Measurements from ENCODE around the gene ZNF429.

ZNF429 gene

DNA sequence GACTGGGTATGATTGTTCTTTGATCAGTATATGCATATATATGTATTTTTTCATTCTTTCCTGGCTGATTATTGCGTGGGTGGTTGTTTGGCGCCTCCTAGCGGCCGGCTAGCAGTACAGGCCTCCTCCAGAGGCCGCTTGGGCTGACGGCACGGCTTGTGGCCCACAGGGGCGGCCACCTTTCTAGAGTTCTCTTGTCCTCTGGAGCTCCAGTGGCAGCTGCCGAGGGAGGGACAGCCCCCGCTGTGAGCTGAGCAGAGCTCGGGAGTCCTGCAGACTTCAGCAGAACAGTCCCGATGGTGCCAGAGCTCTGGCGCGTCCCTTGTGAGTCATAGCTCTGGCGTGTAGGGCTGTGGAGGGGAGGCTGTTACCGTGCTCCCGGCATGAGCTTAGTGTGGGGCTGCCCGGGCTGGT, 22.5 kb upstream of the ZNF429 start:
- Histone ChIP-seq H3K4me3 (no peak overlapping the region), H3K27ac (no peak overlapping the region), H3K36me3 (ENCODE audit: insufficient read depth, low read length) (no peaks in the 10 kb centered on the region), H3K9me3 (ENCODE audit: low read depth, low read length) (no peaks in the 10 kb centered on the region), H3K9ac (ENCODE audit: insufficient read length) (no peak overlapping the region)
- DNase-seq (ENCODE audit: low read depth, low spot score), result no peak
- no peak for TF ChIP-seq POLR2AphosphoS5 (IDR thresholded peaks at IDR 0.05; ENCODE audit: borderline replicate concordance, low read depth, low read length)
- TF ChIP-seq EZH2 (IDR thresholded peaks at IDR 0.05), result no peak
- TF ChIP-seq FOXP2 (optimal IDR thresholded peaks at IDR 0.05; ENCODE audit: control extremely low read depth, extremely low read length, insufficient read depth), result no peak

DNA sequence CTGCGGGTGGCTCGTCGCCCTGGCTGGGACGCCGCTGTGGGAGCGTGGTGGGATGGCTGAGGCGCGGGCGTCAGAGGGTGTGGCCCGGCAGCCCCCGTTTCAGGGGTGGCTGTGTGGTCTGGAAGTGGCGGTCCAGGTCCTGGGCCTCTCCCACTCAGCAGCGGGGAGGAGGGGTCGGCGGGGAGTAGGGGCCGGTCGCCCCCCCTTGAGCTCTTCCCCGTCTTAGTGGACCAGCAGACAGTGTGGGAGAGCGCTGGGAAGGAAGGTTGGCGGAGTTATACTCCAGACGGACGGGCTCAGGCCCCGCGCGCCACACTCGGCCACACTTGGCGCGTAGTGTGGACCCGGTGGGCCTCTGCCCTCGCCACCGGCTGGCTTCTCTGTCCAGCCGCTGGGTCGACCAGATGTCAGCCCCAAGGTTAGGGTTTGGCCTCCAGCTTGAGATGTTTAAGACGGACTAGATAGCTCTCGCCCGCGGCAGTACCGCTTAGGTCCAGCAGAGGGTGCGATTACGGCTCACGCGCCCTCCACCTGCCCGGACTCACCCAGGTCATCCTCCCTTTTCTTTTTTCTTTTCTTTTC, 21.7 kb upstream of the ZNF429 start:
- Histone ChIP-seq H3K9ac (ENCODE audit: insufficient read length) (no peak overlapping the region), H3K36me3 (ENCODE audit: insufficient read depth, low read length) (no peaks in the 10 kb centered on the region), H3K9me3 (ENCODE audit: low read depth, low read length) (no peaks in the 10 kb centered on the region), H3K27ac (no peak overlapping the region), H3K4me3 (no peak overlapping the region)
- no peak for DNase-seq (ENCODE audit: low read depth, low spot score)
- TF ChIP-seq EZH2 (IDR thresholded peaks at IDR 0.05) (no peak), POLR2AphosphoS5 (IDR thresholded peaks at IDR 0.05; ENCODE audit: borderline replicate concordance, low read depth, low read length) (no peak), FOXP2 (optimal IDR thresholded peaks at IDR 0.05; ENCODE audit: control extremely low read depth, extremely low read length, insufficient read depth) (no peak)

DNA sequence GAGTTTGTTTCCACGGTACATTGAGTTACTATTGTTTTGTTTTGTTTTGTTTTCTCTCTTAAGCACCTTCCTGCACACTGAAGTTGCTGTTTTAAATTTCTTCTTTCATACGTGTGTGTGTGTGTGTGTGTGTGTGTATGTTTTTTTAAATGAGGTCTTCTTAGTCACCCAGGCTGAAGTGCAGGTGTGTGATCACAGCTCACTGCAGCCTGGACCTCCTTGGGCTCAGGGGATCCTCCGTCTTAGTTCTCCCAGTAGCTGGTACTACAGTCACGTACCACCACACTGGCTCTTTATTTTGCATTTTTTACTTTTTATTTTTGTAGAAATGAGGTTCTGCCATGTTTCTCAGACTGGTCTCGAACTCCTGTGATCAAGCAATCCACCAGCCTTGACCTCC, 20.8 kb upstream of the ZNF429 start:
- Histone ChIP-seq H3K9ac (ENCODE audit: insufficient read length) (no peak overlapping the region), H3K9me3 (ENCODE audit: low read depth, low read length) (no peaks in the 10 kb centered on the region), H3K27ac (no peak overlapping the region), H3K4me3 (no peak overlapping the region), H3K36me3 (ENCODE audit: insufficient read depth, low read length) (no peaks in the 10 kb centered on the region)
- no peak for DNase-seq (ENCODE audit: low read depth, low spot score)
- TF ChIP-seq FOXP2 (optimal IDR thresholded peaks at IDR 0.05; ENCODE audit: control extremely low read depth, extremely low read length, insufficient read depth) (no peak), POLR2AphosphoS5 (IDR thresholded peaks at IDR 0.05; ENCODE audit: borderline replicate concordance, low read depth, low read length) (no peak), EZH2 (IDR thresholded peaks at IDR 0.05) (no peak)

DNA sequence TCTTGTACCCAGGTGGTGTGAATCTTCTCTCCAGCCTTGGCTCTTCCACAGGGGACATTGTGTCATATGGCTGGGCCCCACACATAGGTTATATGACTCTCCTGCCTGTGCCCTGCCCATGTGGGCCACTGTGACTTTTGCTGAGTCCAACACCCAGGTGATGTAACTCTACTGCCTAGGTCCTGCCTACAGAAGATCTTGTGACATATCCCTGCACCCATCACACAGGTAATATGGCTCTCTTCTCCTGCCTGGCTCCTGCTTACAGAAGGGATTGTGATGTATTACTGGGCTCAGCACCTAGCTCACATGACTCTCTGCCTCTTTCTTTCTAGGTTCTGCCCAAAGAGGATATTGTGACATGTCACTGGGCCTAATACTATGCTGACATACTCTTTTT, 19.5 kb upstream of the ZNF429 start:
- Histone ChIP-seq H3K9me3 (ENCODE audit: low read depth, low read length) (no peaks in the 10 kb centered on the region), H3K36me3 (ENCODE audit: insufficient read depth, low read length) (no peaks in the 10 kb centered on the region)

DNA sequence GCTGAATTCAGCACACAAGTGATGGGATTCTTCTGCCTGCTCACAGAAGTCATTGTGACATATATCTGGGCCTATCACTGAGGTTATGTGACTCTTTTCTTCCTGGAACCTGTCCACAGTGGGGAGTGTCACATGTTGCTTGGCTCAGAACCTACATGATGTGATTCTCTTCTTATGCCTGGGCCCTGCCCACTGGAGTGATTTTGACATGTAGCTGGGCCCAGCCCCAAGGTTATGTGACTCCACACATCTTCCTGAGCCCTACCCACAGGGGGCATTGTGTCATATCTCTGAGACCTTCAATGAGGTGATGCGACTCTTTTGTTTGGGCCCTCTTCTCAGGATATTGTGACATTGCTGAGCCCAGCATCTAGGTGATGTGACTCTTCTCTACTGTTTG, 17.4 kb upstream of the ZNF429 start:
- H3K36me3 ChIP-seq (ENCODE audit: insufficient read depth, low read length), result no peaks in the 10 kb centered on the region
- H3K9ac ChIP-seq (ENCODE audit: insufficient read length), result no peak overlapping the region
- TF ChIP-seq POLR2AphosphoS5 (IDR thresholded peaks at IDR 0.05; ENCODE audit: borderline replicate concordance, low read depth, low read length) (no peak), EZH2 (IDR thresholded peaks at IDR 0.05) (no peak), FOXP2 (optimal IDR thresholded peaks at IDR 0.05; ENCODE audit: control extremely low read depth, extremely low read length, insufficient read depth) (no peak)
- no peak overlapping the region for H3K4me3 ChIP-seq
- H3K27ac ChIP-seq, result no peak overlapping the region
- DNase-seq (ENCODE audit: low read depth, low spot score), result no peak
- H3K9me3 ChIP-seq (ENCODE audit: low read depth, low read length), result no peaks in the 10 kb centered on the region

More for the DNA sequence above, 19.5 kb upstream of the ZNF429 start:
- TF ChIP-seq FOXP2 (optimal IDR thresholded peaks at IDR 0.05; ENCODE audit: control extremely low read depth, extremely low read length, insufficient read depth) (no peak), POLR2AphosphoS5 (IDR thresholded peaks at IDR 0.05; ENCODE audit: borderline replicate concordance, low read depth, low read length) (no peak), EZH2 (IDR thresholded peaks at IDR 0.05) (no peak)
- Histone ChIP-seq H3K27ac (no peak overlapping the region), H3K4me3 (no peak overlapping the region), H3K9ac (ENCODE audit: insufficient read length) (no peak overlapping the region)
- no peak for DNase-seq (ENCODE audit: low read depth, low spot score)

DNA sequence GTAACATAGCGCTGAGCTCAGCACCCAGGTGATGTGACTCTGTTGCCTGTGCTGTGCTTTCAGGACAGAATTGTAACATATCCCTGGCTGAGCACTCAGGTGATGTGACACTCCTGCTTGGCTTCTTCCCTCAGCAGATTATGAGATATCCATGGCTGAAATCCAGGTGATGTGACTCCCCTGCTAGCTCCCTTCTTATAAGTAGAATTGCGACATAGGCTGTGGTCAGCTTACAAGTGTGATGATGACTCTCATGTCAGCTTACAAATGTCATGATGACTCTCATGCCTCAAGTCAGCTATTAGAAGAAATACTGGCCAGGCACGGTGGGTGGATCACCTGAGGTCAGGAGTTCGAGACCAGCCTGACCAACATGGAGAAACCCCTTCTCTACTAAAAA, 14.3 kb upstream of the ZNF429 start:
- Histone ChIP-seq H3K4me3 (no peak overlapping the region), H3K9ac (ENCODE audit: insufficient read length) (no peak overlapping the region), H3K36me3 (ENCODE audit: insufficient read depth, low read length) (no peaks in the 10 kb centered on the region), H3K27ac (no peak overlapping the region), H3K9me3 (ENCODE audit: low read depth, low read length) (no peaks in the 10 kb centered on the region)
- DNase-seq (ENCODE audit: low read depth, low spot score), result no peak
- no peak for TF ChIP-seq EZH2 (IDR thresholded peaks at IDR 0.05)
- TF ChIP-seq FOXP2 (optimal IDR thresholded peaks at IDR 0.05; ENCODE audit: control extremely low read depth, extremely low read length, insufficient read depth), result no peak
- TF ChIP-seq POLR2AphosphoS5 (IDR thresholded peaks at IDR 0.05; ENCODE audit: borderline replicate concordance, low read depth, low read length), result no peak

DNA sequence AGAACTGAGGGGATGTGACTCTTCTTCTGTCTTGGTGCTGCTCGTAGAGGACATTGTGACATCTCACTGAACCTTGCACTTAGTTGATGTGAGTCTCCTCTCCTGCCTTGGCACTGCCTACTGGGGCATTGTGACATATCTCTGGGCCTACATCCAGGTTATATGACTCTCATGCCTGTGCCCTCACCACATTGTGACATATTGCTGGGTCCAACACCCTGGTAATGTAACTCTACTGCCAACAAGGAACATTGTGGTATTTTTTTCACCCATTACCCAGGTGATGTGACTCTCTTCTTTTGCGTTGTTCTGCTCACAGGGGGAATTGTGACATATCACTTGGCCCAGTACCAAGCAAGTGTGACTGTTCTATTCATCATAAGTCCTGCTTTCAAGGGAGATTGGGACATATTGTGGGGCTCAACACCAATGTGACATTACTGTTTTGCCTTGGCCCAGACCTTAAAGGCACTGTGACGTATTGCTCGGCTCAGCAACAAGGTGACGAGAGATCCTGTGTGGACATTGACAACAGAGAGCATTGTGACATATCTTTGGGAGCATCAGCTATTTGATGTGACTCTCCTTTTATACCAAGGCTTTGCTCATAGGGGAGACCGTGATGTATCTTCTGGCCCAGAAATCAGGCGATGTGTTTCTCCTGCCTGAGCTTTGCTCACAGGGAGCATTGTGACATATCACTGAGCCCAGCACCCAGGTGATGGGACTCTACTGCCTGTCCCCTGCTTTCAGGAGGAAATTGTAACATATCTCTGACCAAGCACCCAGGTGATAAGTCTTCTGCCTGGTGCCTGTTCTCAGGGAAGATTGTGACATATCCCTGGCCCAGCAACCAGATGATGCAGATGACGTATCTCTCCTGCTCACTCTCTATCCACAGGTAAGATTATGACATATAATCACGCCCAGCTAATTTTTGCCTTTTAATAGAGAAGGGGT, 12.2 kb upstream of the ZNF429 start:
- Histone ChIP-seq H3K9ac (ENCODE audit: insufficient read length) (no peak overlapping the region), H3K9me3 (ENCODE audit: low read depth, low read length) (no peaks in the 10 kb centered on the region), H3K4me3 (no peak overlapping the region), H3K36me3 (ENCODE audit: insufficient read depth, low read length) (no peaks in the 10 kb centered on the region), H3K27ac (no peak overlapping the region)
- no peak for TF ChIP-seq EZH2 (IDR thresholded peaks at IDR 0.05)
- no peak for TF ChIP-seq POLR2AphosphoS5 (IDR thresholded peaks at IDR 0.05; ENCODE audit: borderline replicate concordance, low read depth, low read length)
- no peak for TF ChIP-seq FOXP2 (optimal IDR thresholded peaks at IDR 0.05; ENCODE audit: control extremely low read depth, extremely low read length, insufficient read depth)
- DNase-seq (ENCODE audit: low read depth, low spot score), result no peak

DNA sequence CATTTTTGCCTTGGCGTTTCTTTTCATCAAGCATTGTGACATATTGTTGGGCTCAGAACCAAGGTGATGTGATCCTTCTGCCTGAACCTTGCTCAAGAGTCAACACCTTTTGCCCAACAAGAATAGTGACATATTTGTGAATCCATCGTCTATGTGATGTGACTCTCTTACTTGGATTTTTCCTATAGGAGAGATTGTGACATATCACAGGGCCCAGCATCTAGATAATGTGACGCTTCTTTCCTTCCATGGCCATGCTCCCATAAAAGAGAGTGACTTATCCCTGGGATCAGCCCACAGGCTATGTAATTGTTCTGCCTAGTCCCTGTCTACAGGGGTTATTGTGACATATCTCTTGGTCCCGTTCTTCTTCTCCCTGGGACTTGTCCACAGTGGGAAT, 8.5 kb upstream of the ZNF429 start:
- H3K9ac ChIP-seq (ENCODE audit: insufficient read length), result no peak overlapping the region
- H3K9me3 ChIP-seq (ENCODE audit: low read depth, low read length), result no peaks in the 10 kb centered on the region
- H3K27ac ChIP-seq, result no peak overlapping the region
- DNase-seq (ENCODE audit: low read depth, low spot score), result no peak
- TF ChIP-seq EZH2 (IDR thresholded peaks at IDR 0.05), result no peak
- TF ChIP-seq POLR2AphosphoS5 (IDR thresholded peaks at IDR 0.05; ENCODE audit: borderline replicate concordance, low read depth, low read length), result no peak
- no peak for TF ChIP-seq FOXP2 (optimal IDR thresholded peaks at IDR 0.05; ENCODE audit: control extremely low read depth, extremely low read length, insufficient read depth)
- H3K36me3 ChIP-seq (ENCODE audit: insufficient read depth, low read length), result no peaks in the 10 kb centered on the region
- no peak overlapping the region for H3K4me3 ChIP-seq

Measured in SK-N-MC (cell line).